Suprapubic skin (tissue), 4 donors: ENCODE data around the gene SERPINB1.

Experiments
- CTCF ChIP-seq, 2 donors: fragments of 200-600 bp in 1 of 2; fragments of 450-650 bp in 1 of 2; sonication (generic) in 1 of 2; IDR thresholded peaks; one replicate each; pipeline ENCODE4 v1.5.1; 2016 to 2019; ENCODE audit warnings: antibody characterized with exemption in 2 of 2, mild to moderate bottlenecking in 1 of 2, moderate library complexity in 1 of 2
- EP300 ChIP-seq: sonication (generic); formaldehyde crosslinking; IDR thresholded peaks from one replicate; pipeline ENCODE4 v1.6.1; 2017; ENCODE audit warnings: antibody characterized with exemption
- POLR2A ChIP-seq, 2 donors: fragments of 450-650 bp; IDR thresholded peaks; one replicate each; pipeline ENCODE4 v1.6.1; 2017; ENCODE audit warnings: antibody characterized with exemption in 2 of 2, mild to moderate bottlenecking in 2 of 2, moderate library complexity in 2 of 2
- POLR2AphosphoS5 ChIP-seq, 3 donors: sonication (generic); formaldehyde crosslinking; IDR thresholded peaks; one replicate each; pipeline ENCODE4 v1.6.1; 2017; ENCODE audit warnings: antibody characterized with exemption in 3 of 3

- TF ChIP-seq CTCF (IDR thresholded peaks at IDR 0.05): no peak
- TF ChIP-seq EP300: no peak
- no peak for TF ChIP-seq POLR2AphosphoS5 (IDR thresholded peaks at IDR 0.05)
- TF ChIP-seq POLR2A (IDR thresholded peaks at IDR 0.05): no peak
These were observed 23.7 kb downstream of the SERPINB1 start for GRCh38 chr6:2817903-2818443.
